GM19467 (cell line): ENCODE measurements around the gene ARMC3.
A peak's percentile ranks its signal among the peaks of the same experiment; 100 is the strongest.
"Not testable (repeated sequence)": the region's sequence is repeated elsewhere in the genome, so short reads cannot be mapped to it uniquely, and the experiment has no call there.

Experiments
- ATAC-seq: cut with Tn5 transposase; IDR thresholded peaks from one replicate; pipeline ENCODE4 v1.9.1; 2021; ENCODE audit warnings: mild to moderate bottlenecking, moderate library complexity; ENCODE audit not compliant: unreplicated experiment

The ARMC3 gene, protein sequence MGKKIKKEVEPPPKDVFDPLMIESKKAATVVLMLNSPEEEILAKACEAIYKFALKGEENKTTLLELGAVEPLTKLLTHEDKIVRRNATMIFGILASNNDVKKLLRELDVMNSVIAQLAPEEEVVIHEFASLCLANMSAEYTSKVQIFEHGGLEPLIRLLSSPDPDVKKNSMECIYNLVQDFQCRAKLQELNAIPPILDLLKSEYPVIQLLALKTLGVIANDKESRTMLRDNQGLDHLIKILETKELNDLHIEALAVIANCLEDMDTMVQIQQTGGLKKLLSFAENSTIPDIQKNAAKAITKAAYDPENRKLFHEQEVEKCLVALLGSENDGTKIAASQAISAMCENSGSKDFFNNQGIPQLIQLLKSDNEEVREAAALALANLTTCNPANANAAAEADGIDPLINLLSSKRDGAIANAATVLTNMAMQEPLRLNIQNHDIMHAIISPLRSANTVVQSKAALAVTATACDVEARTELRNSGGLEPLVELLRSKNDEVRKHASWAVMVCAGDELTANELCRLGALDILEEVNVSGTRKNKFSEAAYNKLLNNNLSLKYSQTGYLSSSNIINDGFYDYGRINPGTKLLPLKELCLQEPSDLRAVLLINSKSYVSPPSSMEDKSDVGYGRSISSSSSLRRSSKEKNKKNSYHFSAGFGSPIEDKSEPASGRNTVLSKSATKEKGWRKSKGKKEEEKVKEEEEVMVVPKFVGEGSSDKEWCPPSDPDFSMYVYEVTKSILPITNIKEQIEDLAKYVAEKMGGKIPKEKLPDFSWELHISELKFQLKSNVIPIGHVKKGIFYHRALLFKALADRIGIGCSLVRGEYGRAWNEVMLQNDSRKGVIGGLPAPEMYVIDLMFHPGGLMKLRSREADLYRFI

DNA sequence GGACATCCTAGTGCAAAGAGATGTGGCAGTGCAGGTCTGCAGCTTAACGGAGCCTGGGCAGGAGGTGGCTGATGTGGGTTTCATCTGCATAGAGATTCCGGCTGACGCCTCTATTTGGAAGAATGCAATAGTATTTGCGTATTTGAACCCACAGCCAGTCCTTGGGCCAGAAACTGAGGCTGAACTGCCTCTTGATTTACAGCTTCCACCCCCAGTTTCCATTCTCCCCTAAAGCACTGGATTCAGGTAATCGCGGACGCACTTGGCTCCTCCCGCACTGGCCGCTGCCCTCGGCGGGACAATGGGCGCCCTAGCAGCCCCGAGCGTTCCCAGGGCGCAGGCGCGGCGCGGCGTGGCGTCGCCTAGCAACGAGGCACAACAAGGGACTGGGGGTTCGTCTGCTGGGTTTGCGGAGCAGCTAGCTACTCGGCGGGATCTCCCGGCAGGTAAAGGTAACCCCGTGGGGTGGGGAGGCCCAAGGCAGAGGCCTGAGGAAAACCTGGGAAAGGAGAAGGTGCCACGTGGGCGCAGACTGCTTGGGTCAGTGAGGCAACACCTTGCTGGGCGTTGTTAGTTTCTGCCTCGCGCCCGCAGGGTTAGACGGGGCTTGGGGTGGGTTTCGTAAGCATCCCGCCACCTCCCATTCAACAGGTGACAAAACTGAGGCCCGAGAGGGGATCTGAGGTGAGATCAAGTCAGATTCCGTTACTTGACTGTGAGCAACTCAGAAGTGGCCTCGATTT is at the start of gene ARMC3:
ARMC3 (plus strand) TSS at position 393 of the 743 bp plus-strand sequence. CDS start 3,944 bp downstream, outside the sequence.
- ATAC-seq: peak; percentile 74

- no peak for ATAC-seq
Observed at GRCh38 chr10:22891797-22892196, 36.1 kb upstream of the ARMC3 start.

- no peak for ATAC-seq
Observed at GRCh38 chr10:22893781-22894180, 34.1 kb upstream of the ARMC3 start.

DNA sequence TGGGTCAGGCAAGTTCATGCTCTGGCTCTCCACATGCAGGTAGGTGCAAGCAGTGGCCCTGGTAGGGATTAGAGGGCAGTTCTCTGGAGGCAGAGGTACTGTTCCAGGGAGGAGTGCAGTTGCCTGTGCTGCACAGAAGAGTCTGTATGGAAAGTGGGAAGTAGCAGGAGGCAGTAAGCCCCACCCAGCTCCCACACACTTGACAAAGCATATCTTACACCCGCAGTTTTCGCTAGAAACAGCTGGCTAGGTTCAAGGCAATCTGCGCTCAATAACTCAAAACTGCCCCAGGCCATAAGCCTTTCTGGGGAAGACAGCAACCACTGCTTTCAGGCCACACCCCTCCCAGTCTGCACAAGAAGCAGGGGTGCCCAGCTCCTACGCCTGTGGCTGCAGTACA is 33.1 kb upstream of the ARMC3 start:
- ATAC-seq: no peak

- no peak for ATAC-seq
Observed at GRCh38 chr10:22895252-22895651, 32.6 kb upstream of the ARMC3 start.

GRCh38 chr10:22897371-22897770 is 30.5 kb upstream of the ARMC3 start:
- no peak for ATAC-seq

GRCh38 chr10:22899307-22899706 is 28.5 kb upstream of the ARMC3 start:
- ATAC-seq: no peak

- no peak for ATAC-seq
Observed at GRCh38 chr10:22899775-22900174, 28.1 kb upstream of the ARMC3 start.

DNA sequence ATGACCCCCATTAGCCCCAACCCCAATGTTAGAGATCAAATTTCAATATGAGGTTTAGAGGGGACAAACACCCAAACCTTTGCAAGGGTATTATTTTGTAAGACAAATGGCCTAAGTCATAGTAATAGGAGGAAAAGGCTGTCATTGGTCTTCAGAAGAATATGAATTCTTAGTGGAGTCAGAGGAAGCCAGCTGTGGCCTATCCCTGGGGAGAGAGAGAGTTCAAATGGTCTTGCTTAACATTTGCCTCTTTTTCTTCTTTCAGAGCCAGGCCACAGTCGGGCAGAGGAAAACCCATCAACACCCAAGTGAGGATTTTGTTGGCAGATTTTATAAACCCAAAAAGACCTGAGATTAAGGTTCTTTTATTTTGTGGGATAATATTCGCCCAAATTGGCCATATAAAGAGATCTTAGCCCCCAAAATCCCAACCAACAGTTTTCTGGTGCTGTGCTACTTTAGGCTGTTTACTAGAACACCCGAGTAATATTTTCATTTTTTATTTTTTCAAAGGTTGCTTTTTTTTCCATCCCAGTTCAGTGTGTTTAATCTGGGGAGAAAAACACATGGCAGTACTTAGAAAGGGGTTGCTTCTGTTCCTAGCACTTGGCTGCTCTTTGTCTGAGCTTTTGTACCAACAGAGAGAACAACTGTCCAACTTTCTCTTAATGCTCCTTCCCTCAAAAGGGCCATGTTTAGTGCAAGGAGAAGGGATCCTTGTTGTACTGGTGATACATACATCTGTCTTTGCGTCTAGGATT is 26.8 kb upstream of the ARMC3 start:
- no peak for ATAC-seq

DNA sequence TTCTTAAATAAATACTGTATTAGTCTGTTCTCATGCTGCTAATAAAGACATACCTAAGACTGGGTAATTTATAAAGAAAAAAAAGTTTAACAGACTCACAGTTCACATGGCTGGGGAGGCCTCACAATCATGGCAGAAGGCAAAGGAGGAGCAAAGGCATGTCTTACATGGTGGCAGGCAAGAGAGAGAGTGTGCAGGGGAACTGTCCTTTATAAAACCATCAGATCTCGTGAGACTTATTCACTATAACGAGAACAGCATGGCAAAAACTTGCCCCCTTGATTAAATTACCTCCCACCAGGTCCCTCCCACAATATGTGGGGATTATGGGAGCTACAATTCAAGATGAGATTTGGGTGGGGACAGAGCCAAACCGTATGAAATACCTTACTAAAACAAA is 25.7 kb upstream of the ARMC3 start:
- ATAC-seq: not testable (repeated sequence)

DNA sequence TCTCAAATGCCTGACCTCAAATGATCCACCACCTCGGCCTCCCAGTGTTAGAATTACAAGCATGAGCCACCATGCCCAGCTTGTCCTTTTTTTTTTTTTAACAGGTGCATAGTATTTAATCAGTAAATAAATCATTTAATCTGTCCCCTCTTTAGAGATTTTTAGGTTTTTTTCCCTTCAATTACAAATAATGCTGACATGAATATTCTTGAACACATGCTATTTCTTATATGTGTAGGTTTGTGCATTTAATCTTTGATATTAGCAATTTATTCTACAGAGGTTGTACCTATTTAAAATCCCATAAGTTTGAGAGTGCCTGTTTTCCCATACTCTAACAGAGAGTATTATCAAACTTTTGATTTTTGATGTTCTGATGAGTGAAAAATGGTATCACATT is 24.2 kb upstream of the ARMC3 start:
- no peak for ATAC-seq

GRCh38 chr10:22906767-22907166 is 21.1 kb upstream of the ARMC3 start:
- no peak for ATAC-seq

- ATAC-seq: no peak
Observed at GRCh38 chr10:22908837-22909236, 19.0 kb upstream of the ARMC3 start.

DNA sequence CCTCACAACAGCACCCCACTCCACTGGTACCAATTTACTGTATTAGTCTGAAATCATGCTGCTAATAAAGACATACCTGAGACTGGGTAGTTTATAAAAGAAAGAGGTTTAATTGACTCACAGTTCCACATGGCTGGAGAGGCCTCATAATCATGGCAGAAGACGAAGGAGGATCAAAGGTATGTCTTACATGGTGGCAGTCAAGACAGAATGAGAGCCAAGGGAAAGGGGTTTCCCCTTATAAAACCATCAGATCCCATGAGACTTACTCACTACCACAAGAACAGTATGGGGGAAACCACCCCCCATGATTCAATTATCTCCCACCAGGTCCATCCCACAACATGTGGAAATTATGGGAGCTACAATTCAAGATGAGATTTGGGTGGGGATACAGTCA is 18.2 kb upstream of the ARMC3 start:
- not testable (repeated sequence) for ATAC-seq

DNA sequence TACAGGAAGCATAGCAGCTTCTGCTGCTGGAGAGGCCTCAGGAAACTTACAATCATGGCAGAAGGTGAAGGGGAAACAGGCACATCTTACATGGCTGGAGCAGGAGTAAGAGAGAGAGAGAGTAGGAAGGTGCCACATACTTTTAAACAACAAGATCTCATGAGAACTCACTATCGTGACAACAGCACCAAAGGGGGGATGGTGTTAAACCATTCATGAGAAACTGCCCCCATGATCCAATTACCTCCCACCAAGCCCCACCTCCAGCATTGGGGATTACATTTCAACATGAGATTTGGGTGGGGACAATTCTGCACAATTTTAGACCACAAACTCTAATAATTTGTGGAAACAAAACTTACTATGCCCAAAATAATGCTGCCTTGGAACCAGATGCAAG is 16.8 kb upstream of the ARMC3 start:
- no peak for ATAC-seq

DNA sequence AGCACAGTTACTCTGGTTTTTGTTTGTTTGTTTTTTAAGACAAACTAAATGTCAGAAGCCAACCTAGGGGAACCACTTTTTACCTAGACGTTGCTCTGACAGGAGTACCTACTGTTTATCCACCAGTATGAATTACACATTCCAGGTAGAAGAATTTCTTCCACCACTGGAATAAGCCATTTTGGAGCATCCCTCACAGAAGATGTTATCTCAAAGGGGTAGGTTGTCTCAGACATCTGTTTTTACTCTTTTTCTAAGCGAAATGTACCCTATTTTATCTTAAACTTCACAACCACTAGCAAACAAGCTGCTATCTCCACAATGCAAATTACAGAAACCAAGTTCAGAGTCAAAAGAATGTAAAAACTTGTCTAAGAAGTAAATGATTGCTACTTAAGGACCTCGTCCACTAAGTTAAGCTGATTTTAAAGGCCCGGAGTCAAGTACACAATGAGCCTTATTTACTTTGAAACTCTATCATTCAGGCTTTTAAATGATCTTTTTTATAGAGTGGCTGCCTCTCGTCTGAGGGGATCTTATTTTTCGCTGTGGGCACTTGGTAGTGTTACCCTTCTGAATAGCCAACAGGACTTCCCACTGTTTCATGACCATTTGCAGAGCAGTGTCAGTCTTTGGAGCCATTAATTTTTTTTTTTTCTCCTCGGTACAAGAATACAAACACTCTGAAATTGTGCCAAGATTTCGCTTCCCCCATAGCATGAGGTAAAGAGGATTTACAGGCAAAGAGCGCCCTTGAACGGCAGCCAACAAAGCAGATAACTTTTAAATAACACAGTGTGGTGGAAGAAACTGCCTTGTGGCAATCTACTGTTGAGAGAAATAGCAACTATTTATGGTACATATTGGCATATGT is 15.7 kb upstream of the ARMC3 start:
- ATAC-seq: no peak

GRCh38 chr10:22912763-22913384 is 15.0 kb upstream of the ARMC3 start:
- ATAC-seq: no peak

- ATAC-seq: no peak
Observed at GRCh38 chr10:22913474-22914092, 14.3 kb upstream of the ARMC3 start.

- ATAC-seq: no peak
Observed at GRCh38 chr10:22915314-22915713, 12.5 kb upstream of the ARMC3 start.
